Activated CD4-positive, alpha-beta T cell treated with anti-CD3 and anti-CD28 coated beads for 1 hour (primary cell): Measurements from ENCODE around the gene BRAT1.
"Not testable (repeated sequence)": the region's sequence is repeated elsewhere in the genome, so short reads cannot be mapped to it uniquely, and the experiment has no call there.

ENCODE experiments used
- DNase-seq: peaks from one replicate; pipeline ENCODE4 v3.0.0-alpha.2; 2020

The BRAT1 gene

GRCh38 chr7:2555121-2556052 lies at the start of gene BRAT1:
Gene BRAT1, minus strand, starts transcription at chr7:2555524. Its CDS starts 1,093 bp downstream, at chr7:2554431.
- peak; percentile 91 for DNase-seq

- no peak for DNase-seq
Observed at GRCh38 chr7:2604608-2605174, 49.4 kb upstream of the BRAT1 start.

GRCh38 chr7:2603044-2603965 lies 48.0 kb upstream of the BRAT1 start:
- DNase-seq: no peak

DNA sequence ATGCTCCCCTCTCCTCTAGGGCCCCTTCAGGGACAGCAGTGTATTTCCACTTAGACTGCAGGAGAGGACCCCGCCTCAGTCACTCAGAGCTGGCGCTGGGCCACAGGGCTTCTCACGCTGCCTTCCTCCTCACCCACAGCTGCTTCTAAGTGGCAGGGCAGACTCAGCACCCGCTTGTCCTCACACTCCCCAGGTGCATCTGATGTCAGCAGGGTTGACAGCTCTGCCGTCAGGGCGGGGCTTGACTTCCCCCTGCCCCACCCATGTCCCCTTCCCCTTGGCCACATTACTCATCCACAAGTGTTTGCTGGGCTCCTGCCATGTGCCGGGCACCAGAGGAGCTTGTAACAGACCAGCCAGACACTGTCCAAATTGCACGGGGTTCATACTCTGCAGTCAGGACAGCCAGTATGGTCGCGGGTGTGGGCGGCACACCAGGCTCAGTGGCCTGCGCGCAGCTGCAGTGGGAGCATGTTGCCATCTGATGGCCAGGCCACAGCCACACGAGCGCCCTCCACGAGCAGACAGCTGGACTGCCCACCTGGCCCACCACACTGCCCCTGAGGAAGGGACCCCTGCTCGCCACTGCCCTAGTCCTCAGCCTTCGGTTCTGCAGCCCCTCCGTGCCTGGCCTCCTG lies 47.2 kb upstream of the BRAT1 start:
- no peak for DNase-seq

DNA sequence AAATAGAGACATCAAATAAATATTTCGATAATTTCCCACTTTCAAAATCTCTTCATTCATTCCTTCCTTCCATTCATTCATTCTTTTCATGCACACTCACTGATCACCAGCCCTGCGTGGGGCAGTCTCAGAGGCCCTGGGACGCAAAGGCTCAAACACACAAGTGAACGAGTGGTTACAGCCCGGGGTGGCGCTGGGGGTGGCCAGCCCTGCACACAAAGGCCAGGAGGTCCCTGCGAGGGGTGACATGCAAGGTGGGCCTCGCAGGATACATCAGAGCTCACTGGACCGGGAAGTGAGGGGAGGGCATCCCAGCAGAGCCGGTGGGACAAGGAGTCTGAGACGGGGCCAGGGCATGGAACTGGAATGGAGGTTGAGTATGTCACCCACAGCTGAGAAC lies 46.6 kb upstream of the BRAT1 start:
- DNase-seq: no peak

DNA sequence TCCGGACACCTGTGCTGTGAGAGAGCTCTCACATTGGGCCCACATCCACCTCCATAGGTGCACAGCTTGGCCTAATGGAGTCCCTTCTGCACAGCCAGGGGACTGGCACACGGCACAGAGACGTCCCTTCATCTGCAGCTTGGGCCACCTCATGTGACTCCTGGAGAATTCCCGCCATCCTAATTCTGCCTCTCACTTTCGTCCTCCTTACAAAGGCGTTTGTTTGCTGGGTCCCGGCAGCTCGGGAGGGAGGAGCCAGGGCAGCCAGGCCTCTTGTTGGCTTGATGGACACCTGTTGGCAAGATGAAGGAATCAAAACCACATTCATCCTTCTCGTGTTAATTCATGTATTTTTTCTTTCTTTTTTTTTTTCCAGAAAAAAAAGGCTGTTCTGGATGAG lies 45.7 kb upstream of the BRAT1 start:
- DNase-seq: no peak

GRCh38 chr7:2598154-2598823 lies 43.0 kb upstream of the BRAT1 start:
- no peak for DNase-seq

- no peak for DNase-seq
Observed at GRCh38 chr7:2597273-2597640, 41.9 kb upstream of the BRAT1 start.

GRCh38 chr7:2596464-2597272 lies 41.3 kb upstream of the BRAT1 start:
- DNase-seq: no peak

GRCh38 chr7:2595258-2595860 lies 40.0 kb upstream of the BRAT1 start:
- no peak for DNase-seq

DNA sequence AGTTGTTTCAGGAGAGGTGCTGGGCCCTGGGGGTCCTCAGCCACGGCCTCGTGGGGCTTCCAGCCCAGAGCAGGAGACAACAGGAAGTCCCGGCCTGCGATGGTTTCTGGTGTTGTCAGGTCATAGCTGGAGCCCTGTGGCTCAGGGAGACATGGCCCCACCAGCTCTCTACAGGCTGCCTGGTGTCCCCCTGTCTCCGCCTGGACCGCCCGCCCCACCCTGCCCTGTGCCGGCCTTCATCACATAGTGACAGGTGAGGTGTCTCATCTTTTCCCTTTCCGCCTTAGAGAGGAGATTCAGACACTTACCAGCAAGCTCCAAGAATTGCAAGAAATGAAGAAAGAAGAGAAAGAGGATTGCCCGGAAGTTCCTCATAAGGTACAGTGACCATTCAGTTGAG lies 39.3 kb upstream of the BRAT1 start:
- no peak for DNase-seq

DNA sequence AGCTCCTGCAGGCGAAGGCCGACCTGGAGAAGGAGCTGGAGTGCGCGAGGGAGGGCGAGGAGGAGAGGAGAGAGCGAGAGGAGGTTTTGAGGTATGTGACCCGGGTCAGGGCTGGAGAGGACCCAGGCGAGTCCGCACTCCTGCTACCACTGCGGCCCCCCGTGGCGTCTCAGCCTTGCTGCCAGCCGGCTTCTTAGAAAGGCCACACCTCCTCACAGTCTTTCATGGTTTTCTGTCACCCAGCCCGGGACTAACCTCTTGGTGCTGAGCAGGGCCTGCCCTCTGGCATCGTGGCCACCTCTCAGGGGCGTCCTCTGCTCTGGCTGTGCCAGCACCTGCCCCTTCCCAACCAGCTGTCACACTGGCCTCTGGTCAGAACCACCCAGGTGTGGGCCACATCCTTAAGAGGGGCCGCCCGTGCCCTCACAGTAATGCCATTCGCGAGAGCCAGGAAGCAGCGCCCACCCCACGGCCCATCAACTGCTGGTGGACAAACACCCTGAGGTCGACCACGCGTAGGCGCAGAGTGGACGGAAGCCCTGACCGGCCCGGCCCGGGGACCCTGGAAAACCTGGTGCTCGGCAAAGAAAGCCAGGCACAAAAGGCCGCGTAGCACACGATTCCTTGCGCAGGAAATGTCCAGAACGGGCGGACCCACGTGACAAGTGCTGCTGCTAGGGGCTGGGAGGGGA lies 37.9 kb upstream of the BRAT1 start:
- DNase-seq: no peak

DNA sequence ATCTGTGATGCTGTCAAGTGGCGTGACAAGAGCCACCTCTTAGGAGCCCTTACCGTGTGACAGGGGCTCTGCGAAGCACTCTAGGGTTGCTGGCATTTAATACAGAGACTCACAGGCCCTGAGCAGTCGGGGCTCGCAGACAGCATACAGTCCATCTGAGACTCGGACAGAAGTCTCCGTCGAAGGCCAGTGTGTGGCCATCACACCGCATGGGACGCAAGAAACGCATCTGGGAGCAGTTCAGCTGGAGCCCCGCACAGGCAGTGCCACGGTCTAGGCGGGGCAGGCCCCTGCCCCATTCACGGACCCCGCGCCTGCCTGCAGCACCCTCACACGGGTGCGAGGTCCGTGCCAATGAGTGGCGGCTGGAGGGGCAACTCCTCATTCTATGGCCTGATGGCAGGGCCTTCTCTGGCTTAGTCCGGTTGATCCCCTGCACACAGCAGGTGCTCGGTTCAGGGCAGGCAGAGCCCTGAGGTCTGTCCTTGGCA lies 37.1 kb upstream of the BRAT1 start:
- DNase-seq: no peak

DNA sequence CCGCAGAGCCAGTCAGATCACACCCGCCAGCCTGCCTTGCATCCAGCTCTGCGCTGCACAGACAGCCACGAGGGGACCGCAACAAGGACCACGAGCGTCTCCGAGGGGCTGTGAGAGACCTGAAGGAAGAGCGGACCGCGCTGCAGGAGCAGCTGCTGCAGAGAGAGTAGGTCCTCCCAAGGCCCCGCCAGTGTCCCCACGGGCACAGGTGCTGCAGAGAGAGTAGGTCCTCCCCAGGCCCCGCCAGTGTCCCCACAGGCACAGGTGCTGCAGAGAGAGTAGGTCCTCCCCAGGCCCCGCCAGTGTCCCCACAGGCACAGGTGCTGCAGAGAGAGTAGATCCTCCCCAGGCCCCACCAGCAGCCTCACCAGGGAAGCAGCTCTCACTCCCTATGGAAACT lies 34.6 kb upstream of the BRAT1 start:
- not testable (repeated sequence) for DNase-seq

DNA sequence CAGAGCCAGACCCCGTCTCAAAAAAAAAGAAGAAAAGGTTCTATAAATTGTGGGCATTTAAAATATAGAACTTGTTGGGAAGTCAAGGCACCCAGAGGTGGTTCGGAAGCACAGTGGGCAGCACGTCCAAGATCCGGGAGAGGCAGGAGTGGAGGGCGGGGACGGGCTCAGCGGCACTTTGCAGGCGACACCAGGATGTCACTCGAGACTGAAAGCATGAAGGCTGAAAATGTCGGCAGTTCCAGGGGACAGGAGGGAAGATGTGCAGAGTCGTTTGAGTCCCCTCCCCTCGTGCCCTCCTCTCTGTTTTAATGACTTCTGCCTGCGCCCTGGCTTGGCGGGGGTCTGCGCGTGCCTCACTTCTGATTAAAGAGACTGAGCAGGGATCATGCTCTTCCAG lies 34.0 kb upstream of the BRAT1 start:
- no peak for DNase-seq

DNA sequence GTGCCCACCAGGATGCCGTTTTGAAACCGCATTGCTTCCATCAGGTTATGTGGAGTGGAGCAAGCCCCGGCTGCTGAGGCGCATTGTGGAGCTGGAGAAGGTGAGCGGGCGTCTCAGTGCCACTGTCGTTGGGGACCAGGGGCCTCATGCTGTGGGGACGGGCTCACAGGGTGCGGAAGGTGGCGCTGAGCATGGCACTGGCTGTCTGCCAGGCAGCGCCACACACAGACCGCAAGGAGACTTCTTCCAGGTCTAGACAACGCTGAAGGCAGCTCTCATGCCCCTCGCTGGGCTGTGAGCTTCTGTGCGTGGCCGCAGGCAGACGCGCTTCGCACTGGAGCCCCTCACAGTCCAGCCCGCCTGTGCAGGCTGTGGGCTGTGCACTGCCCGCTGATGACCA lies 32.5 kb upstream of the BRAT1 start:
- DNase-seq: no peak

DNA sequence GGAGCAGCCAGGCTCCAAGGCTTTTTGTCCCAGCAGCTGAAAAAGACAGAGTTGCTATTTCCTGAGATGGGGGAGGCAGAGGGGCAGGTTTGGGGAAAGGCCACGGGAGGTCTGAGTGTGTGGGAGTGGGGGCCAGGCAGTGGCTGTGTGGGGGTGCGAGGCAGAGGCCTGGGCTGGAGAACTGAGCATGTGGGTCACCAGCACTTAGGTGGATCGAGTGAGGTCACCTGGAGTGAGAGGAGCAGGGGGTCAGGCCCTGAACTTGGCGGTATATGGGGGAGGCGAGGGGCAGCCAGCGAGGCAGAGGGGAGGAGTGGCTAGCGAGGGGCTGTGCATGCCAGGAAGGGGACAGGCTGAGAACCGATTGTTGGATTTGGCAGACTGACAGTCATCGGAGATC lies 31.8 kb upstream of the BRAT1 start:
- no peak for DNase-seq

GRCh38 chr7:2586326-2587020 lies 31.1 kb upstream of the BRAT1 start:
- DNase-seq: no peak

DNA sequence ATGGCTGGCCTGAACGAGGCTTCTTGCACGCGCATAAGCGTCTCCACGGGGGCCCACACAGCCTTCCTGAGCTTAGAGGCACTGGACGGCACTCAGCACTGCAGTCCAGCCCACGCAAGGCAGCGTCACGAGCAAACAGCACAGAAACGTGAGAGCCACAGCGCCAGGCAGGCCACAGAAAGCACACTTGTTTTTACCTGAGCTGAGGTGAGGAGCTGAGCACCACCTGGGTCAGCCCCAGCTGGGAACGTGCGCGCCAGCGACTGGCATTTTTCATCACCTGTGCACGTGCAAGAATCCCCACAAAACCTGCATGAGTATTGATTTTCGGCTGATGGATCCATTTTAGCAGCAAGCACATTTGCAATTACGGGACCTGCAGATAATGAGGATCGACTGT lies 30.1 kb upstream of the BRAT1 start:
- no peak for DNase-seq
